ENCODE measurements around the gene TCHP.

GRCh38 chr12:109951136-109951535 lies 51.1 kb downstream of the TCHP start:
- TF ChIP-seq CTCF (conservative IDR thresholded peaks at IDR 0.05; ENCODE audit: low read depth in 2 of 2) (no peak), POLR2AphosphoS5 (IDR thresholded peaks at IDR 0.05; ENCODE audit: low read depth) (no peak)
